HL-60 (cell line): ENCODE measurements around the gene MIOS.
"Not testable (repeated sequence)": the region's sequence is repeated elsewhere in the genome, so short reads cannot be mapped to it uniquely, and the experiment has no call there.

Experiments
- DNase-seq, 2 experiments: peaks; one replicate each; pipeline ENCODE4 v3.0.0-alpha.2; 2010 to 2020; ENCODE audit warnings: low read depth in 1 of 2, low spot score in 1 of 2
- H3K27ac ChIP-seq: fragments of 250-450 bp; sonication (Bioruptor Pico); replicated peaks from 2 replicates; pipeline ENCODE4 v1.5.1; 2020; ENCODE audit warnings: mild to moderate bottlenecking, moderate library complexity
- H3K27me3 ChIP-seq: fragments of 250-450 bp; sonication (Bioruptor Pico); 2 replicates; pipeline ENCODE4 v1.5.1; 2021; ENCODE audit warnings: mild to moderate bottlenecking, moderate library complexity; ENCODE audit not compliant: insufficient read depth, poor library complexity, severe bottlenecking
- H3K4me3 ChIP-seq: replicated peaks from 2 replicates; pipeline ENCODE4 v1.5.1; 2011; ENCODE audit warnings: mild to moderate bottlenecking, control low read depth, low read length; ENCODE audit not compliant: insufficient read depth
- GABPA ChIP-seq: IDR thresholded peaks from 2 replicates; pipeline ENCODE4 v1.6.1; 2012; ENCODE audit warnings: low read depth
- POLR2AphosphoS5 ChIP-seq: IDR thresholded peaks from 2 replicates; pipeline ENCODE4 v1.6.1; 2012; ENCODE audit warnings: low read depth
- SPI1 ChIP-seq: IDR thresholded peaks from 2 replicates; pipeline ENCODE4 v1.6.1; 2012; ENCODE audit warnings: low read depth, mild to moderate bottlenecking, borderline replicate concordance
- TF ChIP-seq, protein P1 (sequence below): IDR thresholded peaks from one replicate; pipeline ENCODE4 v1.5.1; 2011; ENCODE audit warnings: low read length, control low read depth, inconsistent platforms; ENCODE audit not compliant: insufficient read depth
- TF ChIP-seq, protein P2 (sequence below): IDR thresholded peaks from 2 replicates; pipeline ENCODE4 v1.6.1; 2012; ENCODE audit warnings: low read depth; ENCODE audit not compliant: insufficient replicate concordance

MIOS gene

DNA sequence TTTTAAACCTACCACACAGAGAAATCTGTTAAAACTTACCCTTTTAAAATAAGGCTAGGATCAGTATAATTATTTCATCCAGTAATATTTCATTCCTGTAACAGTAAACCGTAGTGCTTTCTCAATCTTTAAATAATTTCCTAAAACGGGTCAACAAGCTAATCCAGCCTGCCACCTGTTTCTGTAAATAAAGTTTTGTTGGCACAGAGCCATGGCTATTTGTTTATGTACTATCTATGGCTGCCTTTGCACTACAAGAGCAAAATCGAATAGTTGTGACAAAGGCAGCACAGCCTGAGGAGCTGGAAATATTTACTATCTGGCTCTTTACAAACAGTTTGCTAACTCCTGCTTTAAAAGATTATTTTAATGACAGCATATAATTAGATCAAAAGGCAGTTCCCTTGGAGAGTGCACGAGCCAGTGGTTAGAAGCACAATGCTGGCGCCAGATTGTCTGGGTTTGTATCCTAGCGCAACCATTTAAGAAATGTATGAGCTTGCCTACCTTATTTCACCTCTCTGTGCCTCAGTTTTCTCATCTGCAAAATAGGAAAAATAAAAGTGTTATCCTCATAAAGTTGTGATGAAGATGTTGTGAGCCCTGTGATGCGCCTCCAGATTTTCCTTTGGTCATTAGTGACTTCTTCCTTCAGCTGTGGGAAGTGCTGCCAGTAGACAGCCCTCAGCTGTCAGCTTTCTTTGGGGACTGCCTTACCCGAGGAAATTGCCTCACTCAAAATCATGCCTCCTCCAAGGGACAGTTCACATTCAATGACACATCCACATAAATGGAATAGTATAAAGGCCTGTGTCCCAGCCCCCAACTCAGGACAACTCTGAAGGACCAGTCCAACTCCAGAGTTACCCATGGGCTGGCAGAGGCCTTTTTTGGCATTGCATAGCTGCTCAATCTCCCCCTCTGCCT is 11.8 kb upstream of the MIOS start:
- no peak for DNase-seq
- no peak for TF ChIP-seq GABPA
- TF ChIP-seq, protein P1, sequence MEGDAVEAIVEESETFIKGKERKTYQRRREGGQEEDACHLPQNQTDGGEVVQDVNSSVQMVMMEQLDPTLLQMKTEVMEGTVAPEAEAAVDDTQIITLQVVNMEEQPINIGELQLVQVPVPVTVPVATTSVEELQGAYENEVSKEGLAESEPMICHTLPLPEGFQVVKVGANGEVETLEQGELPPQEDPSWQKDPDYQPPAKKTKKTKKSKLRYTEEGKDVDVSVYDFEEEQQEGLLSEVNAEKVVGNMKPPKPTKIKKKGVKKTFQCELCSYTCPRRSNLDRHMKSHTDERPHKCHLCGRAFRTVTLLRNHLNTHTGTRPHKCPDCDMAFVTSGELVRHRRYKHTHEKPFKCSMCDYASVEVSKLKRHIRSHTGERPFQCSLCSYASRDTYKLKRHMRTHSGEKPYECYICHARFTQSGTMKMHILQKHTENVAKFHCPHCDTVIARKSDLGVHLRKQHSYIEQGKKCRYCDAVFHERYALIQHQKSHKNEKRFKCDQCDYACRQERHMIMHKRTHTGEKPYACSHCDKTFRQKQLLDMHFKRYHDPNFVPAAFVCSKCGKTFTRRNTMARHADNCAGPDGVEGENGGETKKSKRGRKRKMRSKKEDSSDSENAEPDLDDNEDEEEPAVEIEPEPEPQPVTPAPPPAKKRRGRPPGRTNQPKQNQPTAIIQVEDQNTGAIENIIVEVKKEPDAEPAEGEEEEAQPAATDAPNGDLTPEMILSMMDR = no peak
- no peak overlapping the region for H3K4me3 ChIP-seq
- H3K27me3 ChIP-seq = no peaks in the 10 kb centered on the region
- H3K27ac ChIP-seq = no peak overlapping the region

DNA sequence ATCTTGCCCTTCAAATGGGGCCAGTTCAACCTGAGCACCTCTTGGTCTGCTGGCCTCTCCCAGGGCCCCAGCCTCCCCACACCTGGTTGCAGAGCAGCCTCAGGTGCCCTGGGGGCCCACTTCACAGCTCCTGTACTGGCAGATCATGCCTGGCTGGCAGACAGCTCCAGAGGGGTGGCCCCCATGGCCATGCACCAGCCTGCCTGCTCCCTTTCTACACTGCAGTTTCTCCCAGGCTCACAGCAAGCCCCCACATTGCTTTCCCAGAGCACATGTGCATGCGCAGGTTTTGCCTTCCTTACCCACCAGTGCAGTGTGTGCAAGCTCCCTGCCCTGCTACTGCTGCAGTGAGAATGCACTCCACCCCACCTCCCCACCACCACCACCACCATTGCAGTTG is 9.8 kb upstream of the MIOS start:
- DNase-seq = no peak
- no peaks in the 10 kb centered on the region for H3K27me3 ChIP-seq
- H3K27ac ChIP-seq = no peak overlapping the region
- no peak overlapping the region for H3K4me3 ChIP-seq
- TF ChIP-seq, protein P2, sequence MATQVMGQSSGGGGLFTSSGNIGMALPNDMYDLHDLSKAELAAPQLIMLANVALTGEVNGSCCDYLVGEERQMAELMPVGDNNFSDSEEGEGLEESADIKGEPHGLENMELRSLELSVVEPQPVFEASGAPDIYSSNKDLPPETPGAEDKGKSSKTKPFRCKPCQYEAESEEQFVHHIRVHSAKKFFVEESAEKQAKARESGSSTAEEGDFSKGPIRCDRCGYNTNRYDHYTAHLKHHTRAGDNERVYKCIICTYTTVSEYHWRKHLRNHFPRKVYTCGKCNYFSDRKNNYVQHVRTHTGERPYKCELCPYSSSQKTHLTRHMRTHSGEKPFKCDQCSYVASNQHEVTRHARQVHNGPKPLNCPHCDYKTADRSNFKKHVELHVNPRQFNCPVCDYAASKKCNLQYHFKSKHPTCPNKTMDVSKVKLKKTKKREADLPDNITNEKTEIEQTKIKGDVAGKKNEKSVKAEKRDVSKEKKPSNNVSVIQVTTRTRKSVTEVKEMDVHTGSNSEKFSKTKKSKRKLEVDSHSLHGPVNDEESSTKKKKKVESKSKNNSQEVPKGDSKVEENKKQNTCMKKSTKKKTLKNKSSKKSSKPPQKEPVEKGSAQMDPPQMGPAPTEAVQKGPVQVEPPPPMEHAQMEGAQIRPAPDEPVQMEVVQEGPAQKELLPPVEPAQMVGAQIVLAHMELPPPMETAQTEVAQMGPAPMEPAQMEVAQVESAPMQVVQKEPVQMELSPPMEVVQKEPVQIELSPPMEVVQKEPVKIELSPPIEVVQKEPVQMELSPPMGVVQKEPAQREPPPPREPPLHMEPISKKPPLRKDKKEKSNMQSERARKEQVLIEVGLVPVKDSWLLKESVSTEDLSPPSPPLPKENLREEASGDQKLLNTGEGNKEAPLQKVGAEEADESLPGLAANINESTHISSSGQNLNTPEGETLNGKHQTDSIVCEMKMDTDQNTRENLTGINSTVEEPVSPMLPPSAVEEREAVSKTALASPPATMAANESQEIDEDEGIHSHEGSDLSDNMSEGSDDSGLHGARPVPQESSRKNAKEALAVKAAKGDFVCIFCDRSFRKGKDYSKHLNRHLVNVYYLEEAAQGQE = no peak
- TF ChIP-seq POLR2AphosphoS5 = no peak
- no peak for TF ChIP-seq GABPA
- TF ChIP-seq, protein P1 = no peak
- no peak for TF ChIP-seq SPI1

DNA sequence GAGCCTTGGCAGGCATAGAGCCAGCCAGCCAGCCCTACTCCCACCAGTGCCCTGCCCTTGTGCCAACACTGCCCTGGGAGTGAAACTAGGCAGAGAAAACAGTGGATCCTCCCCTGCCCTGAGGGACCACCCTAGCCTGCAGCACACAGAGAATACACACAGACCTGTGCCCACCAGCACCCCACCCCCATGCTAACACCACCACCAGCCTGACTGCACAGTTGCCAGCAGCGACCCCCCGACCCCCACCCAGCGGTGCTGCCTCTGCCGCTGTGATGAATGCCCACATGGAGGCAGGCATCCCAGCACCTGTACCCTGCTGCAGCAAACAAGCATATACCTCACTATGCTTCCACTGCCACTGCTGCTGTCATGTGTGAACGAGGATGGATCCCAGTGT is 9.4 kb upstream of the MIOS start:
- no peak for DNase-seq
- Histone ChIP-seq H3K4me3 (no peak overlapping the region), H3K27me3 (no peaks in the 10 kb centered on the region), H3K27ac (no peak overlapping the region)
- TF ChIP-seq, protein P1 = no peak

DNA sequence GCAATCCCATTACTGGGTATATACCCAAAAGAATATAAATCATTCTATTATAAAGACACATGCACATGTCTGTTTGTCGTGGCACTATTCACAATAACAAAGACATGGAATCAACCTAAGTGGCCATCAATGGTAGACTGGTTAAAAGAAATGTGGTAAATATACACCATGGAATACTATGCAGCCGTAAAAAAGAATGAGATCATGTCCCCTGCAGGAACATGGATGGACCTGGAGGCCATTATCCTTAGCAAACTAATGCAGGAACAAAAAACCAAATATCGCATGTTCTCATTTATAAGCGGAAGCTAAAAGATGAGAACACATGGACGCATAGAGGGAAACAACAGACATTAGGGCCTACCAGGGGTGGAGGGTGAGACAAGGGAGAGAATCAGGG is 5.1 kb upstream of the MIOS start:
- H3K27ac ChIP-seq, H3K4me3 ChIP-seq: not testable (repeated sequence)

DNA sequence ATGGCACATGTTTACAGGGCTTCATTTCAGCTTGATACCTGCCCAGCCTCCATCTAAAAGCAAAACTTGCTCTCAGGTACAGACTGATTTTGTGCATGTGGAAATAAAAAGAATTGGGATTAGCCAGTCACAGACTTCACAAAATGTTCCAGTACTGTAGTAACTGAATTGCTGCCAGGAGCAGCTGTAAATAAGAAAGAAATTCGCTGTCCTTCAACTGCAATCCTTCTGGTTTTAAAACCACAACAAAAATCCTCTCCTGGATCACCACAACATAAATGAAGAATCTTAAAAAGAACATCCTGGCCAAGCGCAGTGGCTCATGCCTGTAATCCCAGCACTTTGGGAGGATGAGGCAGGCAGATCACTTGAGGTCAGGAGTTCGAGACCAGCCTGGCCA is 3.9 kb upstream of the MIOS start:
- Histone ChIP-seq H3K27me3 (no peaks in the 10 kb centered on the region), H3K27ac (no peak overlapping the region), H3K4me3 (no peak overlapping the region)
- no peak for DNase-seq
- TF ChIP-seq GABPA (no peak), POLR2AphosphoS5 (no peak), SPI1 (no peak)
- TF ChIP-seq, protein P1 = no peak
- TF ChIP-seq, protein P2 = no peak

More for the DNA sequence above, 5.1 kb upstream of the MIOS start:
- DNase-seq, H3K27me3 ChIP-seq: not testable (repeated sequence)
